ENCODE results near the gene ZBTB7C. TPM values are rescaled to one million over a fixed set of nuclear protein-coding genes. Genes with fewer than 3 reads are reported as not detected.

ZBTB7C gene
- polyA plus RNA-seq, 1 donor (not counting 4 experiments of a cell fraction or from before 2014, with no cell fraction given), result 0.58 TPM

- TF ChIP-seq EZH2 (IDR thresholded peaks at IDR 0.05; ENCODE audit: low read length), result no peak
- no peak for TF ChIP-seq CTCF (optimal IDR thresholded peaks at IDR 0.05 in 1 of 3, IDR thresholded peaks at IDR 0.05 in 1 of 3, conservative IDR thresholded peaks at IDR 0.05 in 1 of 3; ENCODE audit: extremely low read depth in 1 of 3, insufficient read depth in 2 of 3, low read length in 3 of 3)
- no peak overlapping the region for H3K27ac ChIP-seq (ENCODE audit: control insufficient read depth, insufficient read depth, low read length)
- no peak for DNase-seq (ENCODE audit: low read depth, low spot score)
- H3K79me2 ChIP-seq (ENCODE audit: control insufficient read depth, insufficient read depth, low read length), result no peaks in the 10 kb centered on the region
- H3K27me3 ChIP-seq (ENCODE audit: control insufficient read depth, extremely low read depth, insufficient read depth, low read length), result no peaks in the 10 kb centered on the region
- dilution Hi-C loops (cut with MboI; ENCODE audit: extremely low pct_ligation_motif_present, low sequenced_read_pairs), result no loop called here
- no peaks in the 10 kb centered on the region for H3K9me1 ChIP-seq (ENCODE audit: control insufficient read depth, extremely low read depth, insufficient read depth, low read length)
- H3K4me2 ChIP-seq (ENCODE audit: control insufficient read depth, extremely low read depth, insufficient read depth, low read depth, low read length), result no peak overlapping the region
- peaks cover 19% of the 10 kb centered on the region for H3K4me1 ChIP-seq (ENCODE audit: control insufficient read depth, extremely low read depth, insufficient read depth, low read length)
- H3K9ac ChIP-seq (ENCODE audit: control insufficient read depth, extremely low read depth, insufficient read depth, low read length), result no peak overlapping the region
- no peak for FAIRE-seq
- no peak overlapping the region for H2AFZ ChIP-seq (ENCODE audit: control insufficient read depth, low read length)
- H4K20me1 ChIP-seq (ENCODE audit: control insufficient read depth, extremely low read depth, insufficient read depth, low read length), result no peaks in the 10 kb centered on the region
- H3K4me3 ChIP-seq (ENCODE audit: control insufficient read depth in 2 of 3, extremely low read depth in 1 of 3, insufficient read depth in 2 of 3, low read depth in 1 of 3, low read length in 3 of 3), result no peak overlapping the region
- peaks cover 2% of the 10 kb centered on the region for H3K9me3 ChIP-seq (ENCODE audit: control insufficient read depth, low read depth, low read length)
- no peaks in the 10 kb centered on the region for H3K36me3 ChIP-seq (ENCODE audit: control insufficient read depth in 2 of 2, extremely low read depth in 1 of 2, insufficient read depth in 2 of 2, low read length in 2 of 2)
These were observed 408.5 kb downstream of the ZBTB7C start for GRCh38 chr18:48000701-48001100.

GRCh38 chr18:47999801-48000248 lies 409.4 kb downstream of the ZBTB7C start:
- dilution Hi-C loops (cut with MboI; ENCODE audit: extremely low pct_ligation_motif_present, low sequenced_read_pairs), result no loop called here
- Histone ChIP-seq H3K27ac (ENCODE audit: control insufficient read depth, insufficient read depth, low read length) (no peak overlapping the region), H3K4me3 (ENCODE audit: control insufficient read depth in 2 of 3, extremely low read depth in 1 of 3, insufficient read depth in 2 of 3, low read depth in 1 of 3, low read length in 3 of 3) (no peak overlapping the region), H2AFZ (ENCODE audit: control insufficient read depth, low read length) (no peak overlapping the region), H4K20me1 (ENCODE audit: control insufficient read depth, extremely low read depth, insufficient read depth, low read length) (no peaks in the 10 kb centered on the region), H3K36me3 (ENCODE audit: control insufficient read depth in 2 of 2, extremely low read depth in 1 of 2, insufficient read depth in 2 of 2, low read length in 2 of 2) (no peaks in the 10 kb centered on the region), H3K4me1 (ENCODE audit: control insufficient read depth, extremely low read depth, insufficient read depth, low read length) (peaks cover 19% of the 10 kb centered on the region), H3K9me1 (ENCODE audit: control insufficient read depth, extremely low read depth, insufficient read depth, low read length) (no peaks in the 10 kb centered on the region), H3K9me3 (ENCODE audit: control insufficient read depth, low read depth, low read length) (peaks cover 2% of the 10 kb centered on the region), H3K79me2 (ENCODE audit: control insufficient read depth, insufficient read depth, low read length) (no peaks in the 10 kb centered on the region), H3K4me2 (ENCODE audit: control insufficient read depth, extremely low read depth, insufficient read depth, low read depth, low read length) (no peak overlapping the region), H3K9ac (ENCODE audit: control insufficient read depth, extremely low read depth, insufficient read depth, low read length) (no peak overlapping the region), H3K27me3 (ENCODE audit: control insufficient read depth, extremely low read depth, insufficient read depth, low read length) (no peaks in the 10 kb centered on the region)
- FAIRE-seq, result no peak
- no peak for DNase-seq (ENCODE audit: low read depth, low spot score)
- TF ChIP-seq CTCF (optimal IDR thresholded peaks at IDR 0.05 in 1 of 3, IDR thresholded peaks at IDR 0.05 in 1 of 3, conservative IDR thresholded peaks at IDR 0.05 in 1 of 3; ENCODE audit: extremely low read depth in 1 of 3, insufficient read depth in 2 of 3, low read length in 3 of 3) (no peak), EZH2 (IDR thresholded peaks at IDR 0.05; ENCODE audit: low read length) (no peak)
